NCI-H82 (cell line): Measurements from ENCODE around the gene CPED1.
"Not testable (repeated sequence)": the region's sequence is repeated elsewhere in the genome, so short reads cannot be mapped to it uniquely, and the experiment has no call there.

Experiments
- DNase-seq: peaks from one replicate; lab custom pipeline; 2025; lab: John Stamatoyannopoulos, UW

Gene CPED1

GRCh38 chr7:120996988-120997345 lies 8.5 kb downstream of the CPED1 start:
- DNase-seq = no peak

GRCh38 chr7:120997882-120998474 lies 9.5 kb downstream of the CPED1 start:
- DNase-seq = no peak

GRCh38 chr7:120998520-120998919 lies 10.0 kb downstream of the CPED1 start:
- no peak for DNase-seq

DNA sequence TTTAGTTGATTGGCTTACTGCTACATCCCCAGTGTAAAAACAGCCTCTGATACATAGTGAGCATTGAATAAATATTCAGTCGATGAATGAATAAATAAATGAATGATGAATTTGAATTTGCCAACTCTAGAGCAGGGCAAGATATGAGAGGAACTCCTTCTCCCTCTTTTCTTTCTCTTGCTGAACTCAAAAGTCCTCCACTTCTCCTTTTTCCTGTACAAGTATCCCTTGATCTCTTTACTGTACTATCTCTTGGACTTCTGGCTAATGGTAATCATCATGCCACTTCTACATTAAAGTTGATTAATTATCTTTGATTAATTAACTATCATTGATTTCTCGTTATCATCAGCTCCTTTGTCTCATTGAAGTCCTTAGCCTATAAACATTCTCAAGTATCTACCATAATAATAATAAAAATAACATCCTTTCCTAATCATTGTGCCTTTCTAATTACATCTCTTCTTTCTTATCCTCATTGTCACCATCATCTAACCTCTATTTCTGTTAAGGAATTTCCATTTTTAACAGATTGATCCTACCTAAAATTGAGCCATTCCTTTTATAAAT lies 10.6 kb downstream of the CPED1 start:
- DNase-seq = no peak

GRCh38 chr7:121000081-121000983 lies 11.8 kb downstream of the CPED1 start:
- DNase-seq = no peak

DNA sequence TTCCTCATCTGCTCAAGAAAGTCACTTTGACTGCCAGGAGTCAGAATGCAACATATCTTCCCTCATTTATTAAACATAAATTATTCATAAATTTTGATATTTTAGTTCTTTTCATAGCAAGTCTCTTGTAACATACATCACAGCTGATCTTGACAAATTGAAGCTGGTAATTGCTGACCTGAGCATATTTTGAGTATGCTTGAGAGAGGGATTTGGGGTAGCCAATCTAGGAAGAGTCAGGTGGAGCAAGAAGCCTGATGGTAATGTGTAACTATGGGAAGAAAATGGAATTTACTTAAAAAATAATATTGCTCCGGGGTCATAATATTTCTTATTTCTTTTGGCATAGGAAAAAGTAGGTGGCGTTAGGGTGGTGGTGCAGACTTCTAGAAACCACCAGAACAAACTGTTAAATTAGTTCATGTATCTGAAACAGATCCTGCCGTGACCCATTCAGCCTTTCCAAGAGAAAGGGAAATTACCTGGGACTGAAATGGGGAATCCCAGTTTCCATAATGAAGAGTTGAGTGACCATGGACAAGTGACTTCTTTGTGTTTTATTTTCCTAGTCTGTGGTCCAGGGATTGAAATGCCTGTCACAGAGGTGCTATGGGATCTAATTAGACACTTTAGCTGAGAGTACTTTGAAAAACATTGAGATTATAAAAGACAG lies 12.9 kb downstream of the CPED1 start:
- DNase-seq = no peak

DNA sequence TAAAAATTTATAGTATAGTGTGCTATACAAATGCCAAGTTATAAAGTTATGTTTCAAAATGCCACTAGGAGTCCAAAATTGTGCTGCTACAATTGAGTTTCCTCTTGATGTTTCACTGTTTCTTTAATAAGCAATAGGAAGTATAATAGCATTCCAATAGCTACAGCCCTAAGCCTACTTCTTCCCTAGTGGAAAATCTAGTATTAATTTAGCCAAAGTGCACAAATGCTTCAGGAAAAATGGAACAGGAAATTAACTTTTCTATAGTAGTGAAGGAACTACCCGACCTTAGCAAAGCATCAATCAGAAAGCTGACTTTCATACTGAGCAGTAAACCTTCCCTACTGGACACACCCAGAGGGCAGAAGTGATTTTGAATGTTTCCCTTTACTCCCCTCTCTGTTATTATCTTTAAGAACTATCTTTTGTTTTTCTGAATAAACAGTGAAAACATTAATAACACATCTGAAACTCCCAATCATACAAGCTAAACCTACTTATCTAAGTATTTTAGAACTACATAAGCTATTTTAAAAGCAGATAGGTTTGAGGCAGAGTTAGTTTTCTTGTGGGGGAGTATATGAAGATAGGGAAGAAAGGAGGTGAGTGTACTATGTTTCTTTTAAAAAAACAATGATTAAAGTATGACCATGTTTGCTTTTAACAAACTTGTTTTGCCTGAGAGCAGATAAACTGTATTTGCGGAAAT lies 13.7 kb downstream of the CPED1 start:
- DNase-seq = no peak

DNA sequence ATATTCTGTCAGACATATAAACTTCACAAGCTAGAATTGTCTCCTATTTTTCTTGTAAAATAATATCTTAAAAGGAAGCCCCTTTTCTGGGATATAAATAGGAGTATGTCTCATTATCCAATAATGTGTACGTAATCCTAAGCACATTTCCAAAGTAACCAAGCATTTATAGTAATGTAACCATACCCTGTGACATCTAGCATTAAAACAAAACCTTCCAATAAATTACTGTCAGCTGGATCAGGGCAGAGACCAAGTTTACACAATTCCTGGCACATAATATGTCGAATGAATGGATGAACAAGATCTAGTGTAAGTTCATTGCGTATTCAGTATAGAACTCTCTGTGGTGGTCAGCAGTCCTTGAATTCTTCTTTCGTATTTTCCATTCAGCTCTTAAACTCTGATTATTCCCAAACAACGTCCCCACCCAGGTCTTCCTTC lies 14.3 kb downstream of the CPED1 start:
- DNase-seq = no peak

- DNase-seq = peak; percentile 10
These were observed 15.6 kb downstream of the CPED1 start for GRCh38 chr7:121003986-121004685.

DNA sequence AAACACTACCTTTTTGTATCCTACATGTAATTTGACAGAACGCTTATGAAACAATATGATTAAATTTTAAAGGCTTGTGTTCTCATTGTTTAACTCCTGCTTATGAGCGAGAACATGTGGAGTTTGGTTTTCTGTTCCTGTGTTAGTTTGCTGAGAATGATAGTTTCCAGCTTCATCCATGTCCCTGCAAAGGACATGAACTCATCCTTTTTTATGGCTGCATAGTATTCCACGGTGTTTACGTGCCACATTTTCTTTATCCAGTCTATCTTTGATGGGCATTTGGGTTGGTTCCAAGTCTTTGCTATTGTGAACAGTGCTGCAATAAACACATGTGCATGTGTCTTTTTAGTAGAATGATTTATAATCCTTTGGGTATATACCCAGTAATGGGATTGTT lies 16.5 kb downstream of the CPED1 start:
- not testable (repeated sequence) for DNase-seq

- DNase-seq = no peak
These were observed 17.6 kb downstream of the CPED1 start for GRCh38 chr7:121005996-121006584.

DNA sequence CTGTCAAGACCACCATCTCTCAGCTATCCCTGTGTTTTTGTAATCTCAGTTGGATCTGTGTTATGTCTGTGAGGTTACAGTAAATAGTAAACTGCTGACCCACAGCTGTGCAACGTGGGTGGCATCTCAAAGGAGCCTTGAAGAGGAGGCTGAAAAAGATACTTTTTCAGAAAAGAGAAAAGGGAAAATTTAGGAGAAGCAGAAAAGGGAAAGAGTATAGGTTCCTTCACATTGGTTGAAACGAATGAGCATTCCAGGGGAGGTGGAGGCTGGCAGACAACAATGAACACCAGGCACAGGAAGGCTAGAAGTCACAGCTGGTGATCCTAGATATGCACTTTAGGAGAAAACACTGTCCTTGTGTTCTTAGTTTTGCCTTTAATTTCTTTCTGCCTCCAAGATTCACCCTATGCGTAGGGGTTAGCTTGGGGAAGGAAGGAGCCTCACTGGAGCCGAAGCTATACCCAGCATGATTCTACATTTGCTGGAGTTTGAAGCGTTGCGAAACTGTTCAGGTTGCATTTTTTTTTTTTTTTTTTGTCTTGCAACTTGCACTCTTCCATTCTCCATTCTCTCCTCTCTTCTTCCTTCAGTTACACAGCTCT lies 18.3 kb downstream of the CPED1 start:
- DNase-seq = no peak

DNA sequence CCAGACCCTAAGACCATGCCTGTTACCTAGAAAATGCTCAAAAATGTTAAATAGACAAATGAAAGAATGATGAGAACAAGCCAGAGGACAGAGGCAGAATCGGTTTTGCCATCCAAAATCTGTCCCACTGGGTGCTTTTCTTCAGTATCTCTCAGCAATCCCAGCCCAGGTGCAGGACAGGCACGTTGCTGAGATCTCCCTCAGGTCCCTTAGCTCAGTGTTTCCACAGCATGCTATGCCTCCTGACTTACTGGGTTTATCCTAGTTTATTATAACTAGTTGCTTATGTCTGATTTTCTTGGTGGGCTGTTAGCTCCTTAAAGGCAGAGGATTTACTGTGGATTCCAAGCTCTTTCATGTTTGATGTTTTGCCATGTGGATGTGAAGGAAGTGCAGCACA lies 20.3 kb downstream of the CPED1 start:
- DNase-seq = no peak

GRCh38 chr7:121011401-121011800 lies 22.9 kb downstream of the CPED1 start:
- no peak for DNase-seq

DNA sequence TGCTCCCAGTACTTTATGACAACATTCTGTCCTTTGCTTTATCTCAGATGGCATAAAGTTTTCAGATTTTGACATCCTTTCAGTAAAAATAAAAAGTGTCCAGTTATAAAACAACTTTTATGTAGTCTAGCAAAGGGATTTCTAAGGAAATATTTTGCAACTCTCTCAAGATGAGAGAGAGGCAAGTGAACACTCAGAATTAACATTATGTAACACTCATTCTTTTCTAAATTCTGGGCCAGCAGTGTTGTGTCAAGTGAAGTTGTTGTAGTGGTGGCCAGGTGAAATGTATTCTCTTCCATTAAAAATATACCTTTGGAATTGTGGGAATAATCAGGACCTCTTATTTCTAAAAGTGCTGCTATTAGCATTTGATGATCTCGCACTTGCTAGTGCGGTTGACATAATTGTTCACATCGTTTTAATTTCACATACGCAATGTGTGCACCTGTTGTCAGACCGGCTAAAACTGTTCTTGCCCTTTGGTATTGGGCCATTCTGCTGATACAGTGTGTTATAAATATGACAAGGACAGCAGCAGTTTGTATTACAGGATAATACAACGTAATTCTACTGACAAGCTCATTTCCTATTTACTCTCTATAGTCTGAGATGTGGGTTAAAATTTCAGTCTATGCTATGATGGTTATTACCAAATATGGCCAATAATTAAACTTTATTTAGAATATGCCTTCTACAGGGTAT lies 23.8 kb downstream of the CPED1 start:
- no peak for DNase-seq

DNA sequence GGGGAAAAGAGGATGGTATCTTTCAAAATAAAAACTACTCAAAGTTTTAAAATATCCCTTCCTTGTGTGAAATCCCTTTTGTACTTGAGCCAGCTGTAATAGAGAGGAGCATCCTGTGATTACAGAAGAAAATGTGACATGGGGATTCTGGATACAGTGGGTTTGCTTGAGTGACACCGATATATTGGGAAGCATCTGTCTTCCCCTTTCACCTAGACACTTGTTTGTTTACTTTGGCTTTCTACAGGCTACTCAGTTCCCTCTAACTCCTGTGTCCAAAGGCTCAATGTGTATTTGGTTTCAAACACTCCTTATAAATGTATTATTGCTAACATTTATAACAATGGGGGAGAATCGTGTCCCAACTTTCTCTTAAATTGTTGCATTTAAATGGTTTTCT lies 24.4 kb downstream of the CPED1 start:
- DNase-seq = peak; percentile 4

DNA sequence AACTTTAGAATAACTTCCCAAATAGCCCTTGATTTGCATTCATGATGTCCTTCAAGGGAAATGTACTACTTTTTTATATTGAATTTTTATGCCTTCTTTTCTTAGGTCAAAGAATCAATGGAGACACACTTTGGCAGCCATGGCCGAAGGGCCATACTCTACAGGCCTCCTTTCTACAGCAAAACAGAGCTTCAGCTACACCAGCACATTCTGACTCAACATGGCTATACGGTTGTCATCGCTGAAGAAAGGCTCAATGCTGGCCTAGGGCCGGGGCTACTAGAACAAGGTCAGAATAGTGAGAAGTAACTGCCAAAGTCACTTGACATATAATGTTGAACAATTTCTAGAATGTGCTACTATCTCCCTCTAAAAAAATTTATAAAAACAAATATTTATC lies 27.0 kb downstream of the CPED1 start:
- no peak for DNase-seq

DNA sequence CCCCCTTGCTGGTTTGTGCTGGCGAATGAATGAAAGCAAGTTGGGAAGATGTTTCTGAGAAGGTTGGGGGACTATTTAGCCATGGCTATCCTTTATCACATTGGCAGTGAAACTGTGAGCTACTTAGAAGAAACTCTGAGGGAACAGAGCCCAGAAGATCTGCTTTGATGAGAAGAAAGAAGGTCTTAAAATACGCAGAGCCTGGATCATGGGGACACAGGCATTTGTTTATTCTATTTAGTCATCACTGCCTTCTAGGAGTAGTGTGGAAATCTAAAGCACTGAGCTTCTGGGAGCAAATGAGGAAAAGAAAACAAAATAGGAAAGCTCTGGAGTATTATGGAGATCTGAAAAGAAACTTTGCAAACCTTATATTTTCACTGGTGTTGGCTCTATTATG lies 28.5 kb downstream of the CPED1 start:
- DNase-seq = no peak

- DNase-seq = no peak
These were observed 29.1 kb downstream of the CPED1 start for GRCh38 chr7:121017586-121017985.

DNA sequence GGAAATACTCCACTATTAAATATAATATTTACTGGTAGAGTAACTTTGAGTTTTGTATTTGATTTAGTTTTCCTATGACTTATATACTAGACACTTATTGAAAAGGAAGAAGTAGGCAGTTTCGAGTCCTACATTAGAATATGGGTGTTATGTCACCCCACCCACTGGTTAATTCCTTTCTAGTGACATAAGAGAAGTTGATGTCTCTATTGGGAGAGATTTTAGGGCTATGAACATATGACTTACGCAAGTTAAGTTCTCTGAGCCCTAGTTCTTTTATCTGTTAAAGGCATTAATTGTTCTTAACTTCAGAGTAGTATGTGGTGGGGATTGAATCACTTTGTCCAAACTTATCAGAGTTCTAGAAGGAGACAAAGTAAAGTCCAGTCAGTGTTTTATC lies 30.5 kb downstream of the CPED1 start:
- no peak for DNase-seq
